ENCODE results near the gene BRAT1.

BRAT1 gene

DNA sequence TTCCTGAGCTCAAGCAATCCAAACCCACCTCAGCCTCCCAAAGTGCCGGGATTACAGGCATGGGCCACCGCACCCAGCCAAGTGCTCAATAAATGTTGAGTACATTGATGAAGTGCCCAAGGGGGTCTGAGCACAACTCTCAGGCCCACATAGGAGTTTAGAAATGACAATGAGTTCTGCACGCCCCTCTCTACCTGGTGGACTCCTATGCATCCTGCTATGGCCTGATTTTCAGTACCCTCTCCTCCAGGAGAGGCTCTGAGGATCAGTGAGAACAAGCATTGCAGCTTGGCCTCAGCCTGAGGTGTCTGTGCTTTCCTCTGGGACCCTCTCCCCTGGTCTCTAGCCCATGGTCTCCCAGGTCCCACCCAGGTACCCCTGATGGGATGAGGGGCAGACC is 58.3 kb downstream of the BRAT1 start:
- Histone ChIP-seq H3K27me3 (ENCODE audit: control insufficient read depth in 5 of 5, insufficient read depth in 4 of 5, low read length in 5 of 5) (no peaks in the 10 kb centered on the region), H3K9me3 (ENCODE audit: control insufficient read depth in 5 of 5, low read length in 5 of 5) (no peaks in the 10 kb centered on the region), H3K4me3 (ENCODE audit: low read depth in 1 of 5, low read length in 5 of 5) (no peak overlapping the region), H3K4me1 (ENCODE audit: control insufficient read depth in 5 of 5, insufficient read depth in 5 of 5, low read length in 5 of 5) (peaks cover 7 to 42% (median 36%) of the 10 kb centered on the region in 5 donors), H3K27ac (ENCODE audit: low read depth, low read length) (no peak overlapping the region), H3K36me3 (ENCODE audit: control insufficient read depth in 5 of 5, insufficient read depth in 5 of 5, low read length in 5 of 5) (no peaks in the 10 kb centered on the region), H3K9ac (ENCODE audit: low read length in 5 of 5) (no peak overlapping the region)

DNA sequence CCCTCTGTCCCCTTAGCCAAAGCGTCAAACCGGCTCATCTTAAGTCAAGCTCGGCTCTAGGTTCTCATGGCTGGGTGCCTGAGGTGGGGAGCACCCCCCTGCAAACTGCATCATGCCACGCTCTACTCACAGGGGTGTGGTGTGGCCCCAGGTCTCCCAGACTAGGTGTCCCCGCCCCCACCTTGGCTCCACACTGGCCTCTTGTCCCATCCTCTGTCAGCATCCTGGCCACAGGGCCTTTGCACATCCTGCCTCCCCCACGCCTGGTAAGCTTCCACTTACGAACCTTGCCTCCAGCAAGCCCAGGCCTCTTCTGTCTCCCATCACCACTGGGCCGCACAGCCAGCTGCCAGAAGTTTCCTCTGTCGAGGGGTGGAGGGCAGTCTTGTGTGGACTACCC is 58.9 kb downstream of the BRAT1 start:
- Histone ChIP-seq H3K4me1 (ENCODE audit: control insufficient read depth in 5 of 5, insufficient read depth in 5 of 5, low read length in 5 of 5) (peaks cover 7 to 42% (median 36%) of the 10 kb centered on the region in 5 donors), H3K9ac (ENCODE audit: low read length in 5 of 5) (no peak overlapping the region), H3K36me3 (ENCODE audit: control insufficient read depth in 5 of 5, insufficient read depth in 5 of 5, low read length in 5 of 5) (no peaks in the 10 kb centered on the region), H3K4me3 (ENCODE audit: low read depth in 1 of 5, low read length in 5 of 5) (no peak overlapping the region), H3K9me3 (ENCODE audit: control insufficient read depth in 5 of 5, low read length in 5 of 5) (no peaks in the 10 kb centered on the region), H3K27ac (ENCODE audit: low read depth, low read length) (no peak overlapping the region), H3K27me3 (ENCODE audit: control insufficient read depth in 5 of 5, insufficient read depth in 4 of 5, low read length in 5 of 5) (no peaks in the 10 kb centered on the region)

DNA sequence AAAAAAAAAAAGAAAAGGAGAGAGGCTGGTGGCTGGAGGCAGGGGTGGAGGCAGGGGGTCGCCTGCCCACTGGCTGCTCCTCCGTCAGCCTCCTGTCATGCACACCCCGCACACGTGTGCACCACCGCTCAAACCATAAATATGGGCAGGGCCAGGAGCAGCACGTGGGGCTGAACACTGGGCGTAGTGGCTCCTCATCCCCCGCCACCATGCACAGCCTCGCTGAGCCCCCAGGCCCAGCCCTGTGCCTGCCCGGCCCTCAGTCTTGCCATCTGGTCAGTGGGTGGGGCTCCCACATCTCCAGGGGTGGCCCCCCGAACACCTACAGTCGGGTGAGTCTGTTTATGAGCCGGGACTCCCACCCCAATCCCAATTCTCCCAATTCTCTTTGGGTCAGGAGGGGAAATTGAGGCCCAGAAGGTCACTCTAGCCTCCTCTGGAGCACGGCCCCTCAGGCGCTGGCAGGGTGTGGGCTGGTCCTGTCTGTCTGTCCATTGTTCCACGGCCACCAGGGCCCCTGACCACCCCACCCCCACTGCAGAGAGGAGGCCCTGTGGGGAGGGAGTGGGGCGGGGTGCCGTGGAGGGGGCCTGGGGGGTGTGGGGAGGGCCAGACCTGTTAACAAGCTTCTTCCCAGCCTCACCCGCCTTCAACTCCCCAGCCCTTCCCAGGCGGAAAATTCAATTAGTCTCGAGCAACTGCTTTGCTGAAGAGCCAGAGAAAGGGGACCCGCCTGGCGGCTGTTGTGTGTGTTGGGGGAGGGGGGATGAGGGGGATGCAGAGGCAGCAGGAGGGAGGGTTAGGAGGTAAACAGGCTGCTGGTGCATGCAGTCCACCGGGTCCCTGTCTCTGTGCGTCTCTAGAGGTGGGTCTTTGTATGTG is 59.7 kb downstream of the BRAT1 start:
- H3K27me3 ChIP-seq (ENCODE audit: control insufficient read depth in 5 of 5, insufficient read depth in 4 of 5, low read length in 5 of 5) = no peaks in the 10 kb centered on the region
- H3K27ac ChIP-seq (ENCODE audit: low read depth, low read length) = no peak overlapping the region
- H3K36me3 ChIP-seq (ENCODE audit: control insufficient read depth in 5 of 5, insufficient read depth in 5 of 5, low read length in 5 of 5) = no peaks in the 10 kb centered on the region
- no peak overlapping the region for H3K4me3 ChIP-seq (ENCODE audit: low read depth in 1 of 5, low read length in 5 of 5)
- H3K4me1 ChIP-seq (ENCODE audit: control insufficient read depth in 5 of 5, insufficient read depth in 5 of 5, low read length in 5 of 5) = peaks cover 7 to 43% (median 39%) of the 10 kb centered on the region in 5 donors
- no peaks in the 10 kb centered on the region for H3K9me3 ChIP-seq (ENCODE audit: control insufficient read depth in 5 of 5, low read length in 5 of 5)
- no peak overlapping the region for H3K9ac ChIP-seq (ENCODE audit: low read length in 5 of 5)

DNA sequence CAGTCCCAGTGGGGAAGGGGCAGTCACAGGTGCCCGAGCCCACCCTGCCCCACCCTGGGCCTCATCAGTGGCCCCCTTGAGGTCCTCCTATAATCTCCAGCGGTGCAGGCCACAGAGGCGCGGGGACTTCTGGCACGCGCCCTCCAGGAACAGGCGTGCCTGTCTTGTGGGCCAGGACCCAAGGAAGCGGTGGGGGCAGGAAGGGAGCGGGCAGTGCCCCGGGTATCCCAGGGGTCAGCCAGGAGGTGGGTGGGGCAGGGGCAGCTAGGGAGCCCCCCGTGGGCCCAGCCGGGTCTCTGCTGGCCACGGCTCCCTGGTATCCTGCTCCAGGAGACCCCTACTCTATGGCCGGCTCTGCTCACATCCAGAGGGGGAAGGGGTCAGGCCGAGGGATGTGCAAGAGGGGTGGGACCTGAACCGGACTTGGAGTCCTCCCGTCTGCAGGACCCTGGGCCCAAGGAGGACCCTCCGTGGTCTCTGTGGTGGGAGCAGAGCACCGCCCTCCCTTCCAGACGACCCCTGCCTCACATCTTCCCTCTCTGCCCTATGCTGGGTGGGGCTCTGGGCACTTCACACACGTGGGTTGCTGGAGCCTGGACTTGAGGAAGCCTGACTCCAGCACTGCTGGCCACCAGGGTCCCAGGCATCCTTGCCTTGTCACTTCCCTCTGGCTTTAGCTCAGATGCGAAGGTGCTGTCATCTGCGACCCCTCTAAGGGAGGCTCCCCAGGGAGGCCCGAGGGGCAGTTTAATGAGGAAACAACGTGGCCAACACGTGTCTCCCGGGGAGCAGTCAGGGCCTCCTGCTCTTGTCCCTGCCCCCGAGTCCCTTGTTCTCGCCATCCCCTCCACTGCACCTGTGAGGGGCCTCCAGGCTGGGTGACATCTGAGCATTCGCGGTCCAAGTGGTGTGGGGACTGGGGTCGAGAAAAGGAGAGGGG is 60.9 kb downstream of the BRAT1 start:
- no peak overlapping the region for H3K9ac ChIP-seq (ENCODE audit: low read length in 5 of 5)
- no peak overlapping the region for H3K27ac ChIP-seq (ENCODE audit: low read depth, low read length)
- H3K36me3 ChIP-seq (ENCODE audit: control insufficient read depth in 5 of 5, insufficient read depth in 5 of 5, low read length in 5 of 5) = no peaks in the 10 kb centered on the region
- no peak overlapping the region for H3K4me3 ChIP-seq (ENCODE audit: low read depth in 1 of 5, low read length in 5 of 5)
- H3K9me3 ChIP-seq (ENCODE audit: control insufficient read depth in 5 of 5, low read length in 5 of 5) = no peaks in the 10 kb centered on the region
- H3K27me3 ChIP-seq (ENCODE audit: control insufficient read depth in 5 of 5, insufficient read depth in 4 of 5, low read length in 5 of 5) = no peaks in the 10 kb centered on the region
- H3K4me1 ChIP-seq (ENCODE audit: control insufficient read depth in 5 of 5, insufficient read depth in 5 of 5, low read length in 5 of 5) = peaks cover 6 to 52% (median 48%) of the 10 kb centered on the region in 5 donors

DNA sequence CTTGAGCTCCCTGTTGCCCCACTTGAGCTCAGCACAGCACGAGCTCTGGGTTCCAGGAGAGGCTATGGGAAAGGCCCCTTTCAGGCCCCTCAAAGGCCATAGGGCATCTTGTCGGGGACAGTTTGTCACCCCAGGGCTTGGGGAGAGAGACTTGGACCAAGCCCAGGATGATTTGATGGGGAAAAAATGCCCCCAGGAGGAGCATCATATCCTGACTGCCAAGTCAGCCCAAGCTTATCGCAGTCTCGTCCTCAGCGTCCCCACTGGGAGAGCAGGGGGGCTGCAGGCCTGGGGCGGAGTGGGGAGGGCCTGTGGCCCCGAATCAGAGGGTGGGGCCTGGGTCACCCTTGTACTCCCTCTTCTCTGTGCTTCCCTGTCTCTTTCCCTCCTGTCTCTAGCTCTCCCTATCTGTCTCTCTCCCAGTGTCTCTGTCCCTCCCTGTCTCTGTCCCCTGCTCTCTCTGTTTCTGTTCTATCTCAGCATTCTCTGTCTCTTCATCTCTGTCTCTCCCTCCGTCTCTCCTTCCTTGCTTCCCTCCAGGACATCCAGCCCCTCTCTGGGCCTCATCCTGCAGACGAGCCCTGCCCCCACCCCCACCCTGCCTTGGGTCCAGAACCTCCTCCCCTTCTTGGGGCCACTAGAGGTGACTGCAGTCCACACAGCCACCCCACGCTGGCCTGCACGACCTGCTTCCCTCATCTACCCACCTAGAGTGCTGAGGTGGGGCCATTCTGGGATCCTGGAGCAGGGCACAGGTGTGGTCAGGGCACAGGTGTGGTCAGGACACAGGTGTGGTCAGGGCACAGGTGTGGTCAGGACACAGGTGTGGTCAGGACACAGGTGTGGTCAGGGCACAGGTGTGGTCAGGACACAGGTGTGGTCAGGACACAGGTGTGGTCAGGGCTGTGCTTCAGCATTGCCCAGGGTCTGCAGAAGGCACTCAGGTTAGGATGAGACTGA is 61.8 kb downstream of the BRAT1 start:
- Histone ChIP-seq H3K9ac (ENCODE audit: low read length in 5 of 5) (no peak overlapping the region), H3K4me3 (ENCODE audit: low read depth in 1 of 5, low read length in 5 of 5) (no peak overlapping the region), H3K27ac (ENCODE audit: low read depth, low read length) (no peak overlapping the region), H3K27me3 (ENCODE audit: control insufficient read depth in 5 of 5, insufficient read depth in 4 of 5, low read length in 5 of 5) (no peaks in the 10 kb centered on the region), H3K4me1 (ENCODE audit: control insufficient read depth in 5 of 5, insufficient read depth in 5 of 5, low read length in 5 of 5) (peaks cover 5 to 54% (median 52%) of the 10 kb centered on the region in 5 donors), H3K9me3 (ENCODE audit: control insufficient read depth in 5 of 5, low read length in 5 of 5) (no peaks in the 10 kb centered on the region), H3K36me3 (ENCODE audit: control insufficient read depth in 5 of 5, insufficient read depth in 5 of 5, low read length in 5 of 5) (no peaks in the 10 kb centered on the region)

DNA sequence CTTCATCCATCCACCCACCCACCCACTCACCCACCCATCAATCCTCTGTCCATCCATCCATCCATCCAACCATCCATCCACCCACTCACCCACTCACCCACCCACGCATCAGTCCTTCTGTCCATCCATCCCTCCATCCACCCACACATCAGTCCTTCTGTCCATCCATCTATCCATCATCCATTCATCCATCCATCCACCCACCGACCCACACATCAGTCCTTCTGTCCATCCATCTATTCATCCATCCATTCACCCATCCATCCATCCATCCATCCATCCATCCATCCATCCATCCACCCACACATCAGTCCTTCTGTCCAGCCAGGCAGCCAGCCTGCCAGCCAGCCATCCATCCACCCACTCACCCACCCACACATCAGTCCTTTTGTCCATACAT is 63.3 kb downstream of the BRAT1 start:
- Histone ChIP-seq H3K36me3 (ENCODE audit: control insufficient read depth in 5 of 5, insufficient read depth in 5 of 5, low read length in 5 of 5) (no peaks in the 10 kb centered on the region), H3K27ac (ENCODE audit: low read depth, low read length) (no peak overlapping the region), H3K9me3 (ENCODE audit: control insufficient read depth in 5 of 5, low read length in 5 of 5) (no peaks in the 10 kb centered on the region), H3K4me1 (ENCODE audit: control insufficient read depth in 5 of 5, insufficient read depth in 5 of 5, low read length in 5 of 5) (peaks cover 14 to 62% (median 58%) of the 10 kb centered on the region in 5 donors), H3K27me3 (ENCODE audit: control insufficient read depth in 5 of 5, insufficient read depth in 4 of 5, low read length in 5 of 5) (no peaks in the 10 kb centered on the region), H3K4me3 (ENCODE audit: low read depth in 1 of 5, low read length in 5 of 5) (no peak overlapping the region), H3K9ac (ENCODE audit: low read length in 5 of 5) (no peak overlapping the region)

DNA sequence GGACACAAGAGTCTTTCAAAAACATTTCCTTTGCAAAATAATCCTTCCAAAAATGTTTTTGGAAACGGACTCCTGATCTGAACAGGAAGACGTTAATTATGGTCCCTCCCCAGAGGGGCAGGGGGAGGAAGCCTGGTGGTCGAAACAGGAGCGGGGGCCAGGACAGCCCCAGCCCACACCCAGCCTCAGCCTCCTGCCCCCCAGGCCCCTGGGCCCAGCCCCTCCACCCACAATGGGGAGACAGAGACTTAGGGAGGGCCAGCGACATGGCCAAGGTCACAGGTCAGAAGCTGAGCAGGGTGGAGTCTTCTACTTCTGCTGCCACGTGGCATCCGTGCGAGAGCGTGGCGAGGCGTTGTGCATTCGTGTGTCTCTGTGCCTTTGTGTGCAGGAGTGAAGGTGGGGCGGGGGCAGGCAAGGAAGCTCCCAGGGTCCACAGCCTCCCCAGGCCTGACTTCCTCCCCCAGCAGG is 65.1 kb downstream of the BRAT1 start:
- Histone ChIP-seq H3K9ac (ENCODE audit: low read length in 5 of 5) (peak overlapping the region in 1 of 5 donors; percentile 30), H3K4me1 (ENCODE audit: control insufficient read depth in 5 of 5, insufficient read depth in 5 of 5, low read length in 5 of 5) (peaks cover 14 to 64% (median 61%) of the 10 kb centered on the region in 5 donors), H3K4me3 (ENCODE audit: low read depth in 1 of 5, low read length in 5 of 5) (no peak overlapping the region), H3K27ac (ENCODE audit: low read depth, low read length) (peak overlapping the region; percentile 92), H3K9me3 (ENCODE audit: control insufficient read depth in 5 of 5, low read length in 5 of 5) (no peaks in the 10 kb centered on the region), H3K27me3 (ENCODE audit: control insufficient read depth in 5 of 5, insufficient read depth in 4 of 5, low read length in 5 of 5) (no peaks in the 10 kb centered on the region), H3K36me3 (ENCODE audit: control insufficient read depth in 5 of 5, insufficient read depth in 5 of 5, low read length in 5 of 5) (no peaks in the 10 kb centered on the region)

DNA sequence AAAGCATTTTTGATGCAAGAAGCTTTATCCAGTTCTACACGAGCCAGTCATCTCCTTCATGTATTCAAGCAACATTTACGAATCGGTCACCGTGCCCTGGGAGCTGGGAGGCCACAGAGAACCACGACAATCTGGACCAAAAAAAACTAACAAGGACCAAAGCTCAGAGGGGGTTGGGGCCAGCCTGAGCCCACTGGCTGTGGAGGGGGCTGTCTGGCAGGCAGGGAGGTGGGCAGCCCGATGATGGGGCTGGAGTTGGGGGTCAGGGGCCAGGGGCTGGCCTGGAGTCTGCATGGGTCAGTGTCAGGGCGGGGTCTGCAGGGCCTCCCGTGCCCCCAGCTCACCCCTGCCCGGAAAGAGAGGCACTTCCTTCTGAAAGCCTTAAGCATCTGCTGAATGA is 66.6 kb downstream of the BRAT1 start:
- H3K9me3 ChIP-seq (ENCODE audit: control insufficient read depth in 5 of 5, low read length in 5 of 5) = no peaks in the 10 kb centered on the region
- H3K4me1 ChIP-seq (ENCODE audit: control insufficient read depth in 5 of 5, insufficient read depth in 5 of 5, low read length in 5 of 5) = peaks cover 12 to 62% (median 59%) of the 10 kb centered on the region in 5 donors
- H3K4me3 ChIP-seq (ENCODE audit: low read depth in 1 of 5, low read length in 5 of 5) = peak overlapping the region in 1 of 5 donors; percentile 22
- H3K9ac ChIP-seq (ENCODE audit: low read length in 5 of 5) = peak overlapping the region in 4 of 5 donors; percentile 40 to 62 (median 47)
- no peaks in the 10 kb centered on the region for H3K36me3 ChIP-seq (ENCODE audit: control insufficient read depth in 5 of 5, insufficient read depth in 5 of 5, low read length in 5 of 5)
- peak overlapping the region; percentile 92 for H3K27ac ChIP-seq (ENCODE audit: low read depth, low read length)
- H3K27me3 ChIP-seq (ENCODE audit: control insufficient read depth in 5 of 5, insufficient read depth in 4 of 5, low read length in 5 of 5) = no peaks in the 10 kb centered on the region

DNA sequence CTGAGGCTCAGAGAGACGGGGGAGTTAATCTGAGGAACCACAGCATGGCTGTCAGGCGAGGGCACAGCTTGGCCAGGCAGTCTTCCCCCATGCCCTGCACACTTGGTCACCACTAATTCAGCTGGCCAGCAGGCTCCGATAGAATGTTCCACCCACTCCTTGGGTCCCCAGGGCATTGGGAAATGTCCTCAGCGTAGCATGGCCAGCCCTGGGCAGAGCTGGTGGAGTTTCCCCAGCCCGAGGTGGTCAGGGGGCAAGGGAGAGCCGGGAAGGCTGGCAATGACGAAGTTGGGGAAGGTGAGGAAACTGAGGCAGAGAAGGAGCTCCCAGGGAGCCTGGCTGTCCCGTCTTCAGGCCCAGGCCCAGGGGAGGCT is 67.1 kb downstream of the BRAT1 start:
- peaks cover 0 to 3% (median 2%) of the 10 kb centered on the region in 5 donors for H3K9me3 ChIP-seq (ENCODE audit: control insufficient read depth in 5 of 5, low read length in 5 of 5)
- H3K4me3 ChIP-seq (ENCODE audit: low read depth in 1 of 5, low read length in 5 of 5) = peak overlapping the region in 1 of 5 donors; percentile 22
- no peaks in the 10 kb centered on the region for H3K36me3 ChIP-seq (ENCODE audit: control insufficient read depth in 5 of 5, insufficient read depth in 5 of 5, low read length in 5 of 5)
- peak overlapping the region in 4 of 5 donors; percentile 40 to 62 (median 47) for H3K9ac ChIP-seq (ENCODE audit: low read length in 5 of 5)
- H3K27me3 ChIP-seq (ENCODE audit: control insufficient read depth in 5 of 5, insufficient read depth in 4 of 5, low read length in 5 of 5) = no peaks in the 10 kb centered on the region
- peak overlapping the region; percentile 92 for H3K27ac ChIP-seq (ENCODE audit: low read depth, low read length)
- peaks cover 10 to 60% (median 54%) of the 10 kb centered on the region in 5 donors for H3K4me1 ChIP-seq (ENCODE audit: control insufficient read depth in 5 of 5, insufficient read depth in 5 of 5, low read length in 5 of 5)
